Stomach (tissue), 4 donors: ENCODE measurements around the gene SPAG16.

Source experiments
- EP300 ChIP-seq: sonication (generic); formaldehyde crosslinking; IDR thresholded peaks from one replicate; pipeline ENCODE4 v1.6.1; 2017; ENCODE audit warnings: antibody characterized with exemption
- TF ChIP-seq, protein P1 (sequence below), 7 experiments: fragments of 450-650 bp in 4 of 7; fragments of 200-600 bp in 3 of 7; sonication (generic) in 3 of 7; IDR thresholded peaks; one replicate each; pipeline ENCODE4 v1.5.1; 2016 to 2019; ENCODE audit warnings: antibody characterized with exemption in 7 of 7, control low read depth in 2 of 7, mild to moderate bottlenecking in 1 of 7

DNA sequence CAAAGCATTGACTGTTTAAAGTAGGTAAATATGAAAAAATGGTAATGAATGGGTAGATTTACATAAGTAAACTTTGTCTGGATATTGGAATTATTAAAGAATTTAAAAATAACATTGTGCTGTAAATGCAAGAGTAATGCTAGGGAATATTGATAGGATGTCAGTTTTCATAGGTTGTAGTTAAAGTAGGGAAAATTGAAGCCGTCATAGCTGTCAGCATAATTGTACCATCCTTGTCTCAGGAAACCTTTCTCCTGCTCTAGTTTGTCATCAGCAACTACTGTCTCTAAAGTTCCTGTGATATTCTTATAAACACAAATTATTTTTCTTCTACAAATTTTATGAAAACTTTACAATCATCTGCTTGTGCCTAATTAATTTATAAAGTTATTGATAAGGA is 10.1 kb upstream of the SPAG16 start:
- TF ChIP-seq, protein P1, sequence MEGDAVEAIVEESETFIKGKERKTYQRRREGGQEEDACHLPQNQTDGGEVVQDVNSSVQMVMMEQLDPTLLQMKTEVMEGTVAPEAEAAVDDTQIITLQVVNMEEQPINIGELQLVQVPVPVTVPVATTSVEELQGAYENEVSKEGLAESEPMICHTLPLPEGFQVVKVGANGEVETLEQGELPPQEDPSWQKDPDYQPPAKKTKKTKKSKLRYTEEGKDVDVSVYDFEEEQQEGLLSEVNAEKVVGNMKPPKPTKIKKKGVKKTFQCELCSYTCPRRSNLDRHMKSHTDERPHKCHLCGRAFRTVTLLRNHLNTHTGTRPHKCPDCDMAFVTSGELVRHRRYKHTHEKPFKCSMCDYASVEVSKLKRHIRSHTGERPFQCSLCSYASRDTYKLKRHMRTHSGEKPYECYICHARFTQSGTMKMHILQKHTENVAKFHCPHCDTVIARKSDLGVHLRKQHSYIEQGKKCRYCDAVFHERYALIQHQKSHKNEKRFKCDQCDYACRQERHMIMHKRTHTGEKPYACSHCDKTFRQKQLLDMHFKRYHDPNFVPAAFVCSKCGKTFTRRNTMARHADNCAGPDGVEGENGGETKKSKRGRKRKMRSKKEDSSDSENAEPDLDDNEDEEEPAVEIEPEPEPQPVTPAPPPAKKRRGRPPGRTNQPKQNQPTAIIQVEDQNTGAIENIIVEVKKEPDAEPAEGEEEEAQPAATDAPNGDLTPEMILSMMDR (IDR thresholded peaks at IDR 0.05): no peak
- TF ChIP-seq EP300: no peak
